HepG2 (cell line): ENCODE results near the gene WSCD1. TPM values are rescaled to one million over a fixed set of nuclear protein-coding genes. Genes with fewer than 3 reads are reported as not detected.

Experiments
- ELF1 ChIP-seq: sonication (generic); formaldehyde crosslinking; IDR thresholded peaks from 2 replicates; pipeline ENCODE4 v1.4.0; 2020; ENCODE audit warnings: missing genetic modification reagents
- GMEB1 ChIP-seq: sonication (generic); formaldehyde crosslinking; IDR thresholded peaks from 2 replicates; pipeline ENCODE4 v1.5.1; 2020; ENCODE audit warnings: missing genetic modification reagents, mild to moderate bottlenecking, borderline replicate concordance
- JUND ChIP-seq: sonication (generic); formaldehyde crosslinking; IDR thresholded peaks from 2 replicates; pipeline ENCODE4 v1.8.0; 2022; ENCODE audit warnings: mild to moderate bottlenecking, missing genetic modification reagents
- RERE ChIP-seq: IDR thresholded peaks from 2 replicates; pipeline ENCODE4 v1.6.1; 2016; ENCODE audit warnings: low read depth, missing genetic modification reagents, missing compliant biosample characterization
- SP140L ChIP-seq: sonication (generic); formaldehyde crosslinking; IDR thresholded peaks from 2 replicates; pipeline ENCODE4 v1.4.0; 2020; ENCODE audit warnings: missing genetic modification reagents, borderline replicate concordance
- ZNF513 ChIP-seq: sonication (generic); formaldehyde crosslinking; conservative IDR thresholded peaks from 2 replicates; pipeline ENCODE4 v1.5.0; 2020; ENCODE audit warnings: missing genetic modification reagents
- ZSCAN20 ChIP-seq: sonication (generic); formaldehyde crosslinking; IDR thresholded peaks from 2 replicates; pipeline ENCODE4 v1.4.0; 2020; ENCODE audit warnings: missing genetic modification reagents, mild to moderate bottlenecking, borderline replicate concordance
- polyA plus RNA-seq, 8 experiments: library from polyadenylated mRNA; depleted of rRNA in 3 of 8; stranded (reverse) in 7 of 8; unstranded in 1 of 8; fragments of >200 nt; fragmentation: Illumina TruSeq in 4 of 8; extraction: Trizol in 4 of 8; gene quantifications; 2 replicates each; pipeline versions ENCODE4 v1.2.1 to v1.2.3, GENCODE V29; 2011 to 2016; ENCODE audit warnings: low read depth in 4 of 8, missing spikeins in 1 of 8, mixed read lengths in 1 of 8; ENCODE audit not compliant: insufficient read depth in 1 of 8
- total RNA-seq, 5 experiments: library from RNA; depleted of rRNA; stranded (reverse); fragments of >200 nt; fragmentation: Illumina TruSeq; extraction: Trizol; gene quantifications; 2 replicates each; pipeline ENCODE4 v1.2.3, GENCODE V29; 2016; ENCODE audit warnings: low read depth in 1 of 5

Gene WSCD1
- total and polyA plus RNA-seq, 2 of the 13 experiments (the other 11 are each of a cell fraction or from before 2014, with no cell fraction given), result 0.24 to 2.7 TPM

GRCh38 chr17:6059406-6059805 is 10.8 kb upstream of the WSCD1 start (continued):
- TF ChIP-seq RERE (CRISPR knock-in tag) (no peak), ZNF513 (CRISPR knock-in tag) (no peak), ZSCAN20 (CRISPR knock-in tag) (no peak), SP140L (CRISPR knock-in tag) (no peak), GMEB1 (no peak), JUND (CRISPR knock-in tag) (no peak), ELF1 (no peak)
- TF ChIP-seq, all 625 proteins: peak for 0
